Activated CD8-positive, alpha-beta T cell treated with anti-CD3 and anti-CD28 coated beads for 36 hours (primary cell): ENCODE measurements around the gene ZNF697. TPM values are rescaled to one million over a fixed set of nuclear protein-coding genes. Genes with fewer than 3 reads are reported as not detected.
A peak's percentile ranks its signal among the peaks of the same experiment; 100 is the strongest.

Source experiments
- ATAC-seq: fragments of 200-7000 bp; cut with Tn5 transposase; one replicate; pipeline ENCODE4 v1.10.0; 2021; ENCODE audit warnings: mild to moderate bottlenecking, moderate library complexity
- CTCF ChIA-PET: fragments of 350-600 bp; sonication (Branson Sonifier 250); formaldehyde crosslinking; loops from one replicate; lab custom pipeline; 2021; ENCODE audit warnings: antibody characterized with exemption; lab: Charles Lee
- POLR2A ChIA-PET: fragments of 350-600 bp; sonication (Branson Sonifier 250); formaldehyde crosslinking; loops from one replicate; lab custom pipeline; 2021; ENCODE audit warnings: antibody characterized with exemption; lab: Charles Lee
- DNase-seq: peaks from one replicate; pipeline ENCODE4 v3.0.0-alpha.2; 2020
- H3K27ac Mint-ChIP-seq: one replicate; pipeline ENCODE4 v1.8.0; 2021; ENCODE audit warnings: mild to moderate bottlenecking, mixed read lengths
- H3K27me3 Mint-ChIP-seq: one replicate; pipeline ENCODE4 v1.8.0; 2021; ENCODE audit warnings: mixed read lengths
- H3K36me3 Mint-ChIP-seq: one replicate; pipeline ENCODE4 v1.8.0; 2021; ENCODE audit warnings: low read depth, mixed read lengths
- H3K4me1 Mint-ChIP-seq: one replicate; pipeline ENCODE4 v1.8.0; 2021; ENCODE audit warnings: low read depth, mixed read lengths
- H3K4me3 Mint-ChIP-seq: one replicate; pipeline ENCODE4 v1.8.0; 2021; ENCODE audit warnings: mild to moderate bottlenecking, moderate library complexity, mixed read lengths
- H3K9me3 Mint-ChIP-seq: one replicate; pipeline ENCODE4 v1.8.0; 2021; ENCODE audit warnings: mixed read lengths
- CTCF ChIP-seq: fragments of 200-600 bp; IDR thresholded peaks from one replicate; pipeline ENCODE4 v1.8.0; 2022; ENCODE audit warnings: antibody characterized with exemption, mild to moderate bottlenecking
- intact Hi-C: fragments of 100-400 bp; cut with micrococcal nuclease; formaldehyde crosslinking; loops from one replicate; pipeline ENCODE4 v1.10.0; 2022
- total RNA-seq, 2 experiments: library from RNA; stranded (reverse); gene quantifications; one replicate each; pipeline ENCODE4 v1.2.3, GENCODE V29; 2021

Gene ZNF697
- total RNA-seq, 2 experiments from 2014 or later = 0.20 to 0.38 TPM

DNA sequence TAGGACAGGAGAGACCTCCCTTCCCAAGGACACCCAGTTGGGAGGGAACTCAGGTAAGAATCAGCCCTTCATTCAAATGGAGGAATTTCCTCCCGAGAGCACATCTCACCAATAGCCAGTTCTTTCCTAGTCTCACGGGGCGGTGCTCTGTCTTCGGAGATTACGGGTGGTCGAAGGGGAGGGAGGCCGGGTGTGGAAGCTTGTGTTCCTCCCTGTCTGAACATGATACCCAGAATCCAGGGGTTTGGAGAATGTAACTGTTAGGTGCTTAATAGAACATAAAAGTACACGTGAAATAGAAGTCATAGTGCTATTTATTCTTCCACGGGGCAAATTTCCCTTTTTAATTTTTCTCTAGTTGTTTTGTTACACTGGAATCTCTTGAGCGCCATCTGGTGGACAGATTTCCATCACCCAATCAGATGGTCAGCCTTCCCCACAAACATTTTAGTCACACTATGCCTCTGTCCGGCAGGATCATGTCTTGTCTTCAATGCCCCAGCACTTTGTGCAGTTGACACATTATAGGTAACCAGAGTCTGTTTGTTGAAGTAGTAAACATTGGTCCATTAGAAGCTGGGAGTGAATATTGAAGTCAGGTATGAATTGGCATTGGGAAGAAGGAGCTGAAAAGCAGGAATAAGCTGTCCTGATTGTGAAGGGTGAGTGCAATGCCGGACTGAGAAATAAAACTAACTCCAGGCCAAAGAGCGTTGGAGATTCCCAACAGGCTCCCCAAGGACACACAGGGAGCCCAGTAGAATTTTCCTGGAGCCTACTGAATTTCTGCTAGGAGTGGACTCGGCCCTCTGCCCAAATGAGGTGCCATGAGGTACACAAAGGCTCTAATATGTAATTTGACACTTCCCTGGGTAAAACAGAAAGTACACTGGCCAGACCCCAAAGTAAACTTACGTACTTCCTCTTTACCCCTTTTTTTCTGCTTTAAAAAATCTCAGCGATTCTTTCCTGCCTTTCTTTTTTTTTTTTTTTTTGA is 27.6 kb upstream of the ZNF697 start:
- peak; percentile 78 for TF ChIP-seq CTCF
- ChIA-PET CTCF (interaction anchor here (0.6 to 11.4 kb wide), 42 partner anchors 10 to 401 kb away, joined by 3 to 250 read pairs (median 5); partner anchors contain the start of genes PHGDH and ZNF697), POLR2A (interaction anchor here (1.7 kb wide), 1 partner anchor 36 kb away, joined by 3 read pairs; the partner anchor contains the start of gene PHGDH)
- peak; percentile 89 for DNase-seq
- H3K36me3 Mint-ChIP-seq = no peaks in the 10 kb centered on the region
- no peaks in the 10 kb centered on the region for H3K9me3 Mint-ChIP-seq
- H3K4me1 Mint-ChIP-seq = peaks cover 4% of the 10 kb centered on the region
- peaks cover 4% of the 10 kb centered on the region for H3K27me3 Mint-ChIP-seq
- H3K27ac Mint-ChIP-seq = no peak overlapping the region
- peak overlapping the region; percentile 52 for H3K4me3 Mint-ChIP-seq
- ATAC-seq = peak; percentile 72
- intact Hi-C loops = loop anchor here (5.0 kb wide), 1 partner anchor 63 kb away; no protein-coding TSS in a partner anchor

DNA sequence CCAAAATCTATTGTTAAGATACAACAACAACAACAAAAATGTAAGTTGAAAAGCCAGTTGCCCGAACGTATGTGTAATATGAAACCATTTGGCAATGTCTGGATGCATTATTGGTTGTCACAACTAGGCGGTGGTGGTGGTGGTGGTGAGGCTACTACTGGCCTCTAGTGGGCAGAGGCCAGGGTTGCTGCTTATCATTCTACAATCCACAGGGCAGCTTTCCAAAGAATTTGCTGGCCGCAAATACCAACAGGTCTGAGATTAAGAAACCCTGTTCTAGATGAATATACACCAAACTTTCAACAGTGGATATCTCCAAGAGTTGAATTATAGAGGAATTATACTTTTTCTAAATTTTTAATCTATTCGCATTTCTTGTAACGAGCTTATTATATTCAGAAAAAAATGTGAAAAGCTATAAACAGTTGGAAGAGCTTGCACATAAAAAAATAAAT is 26.8 kb upstream of the ZNF697 start:
- DNase-seq (peak; percentile 63), ATAC-seq (peak; percentile 92)
- intact Hi-C loops = loop anchor here (5.0 kb wide), 1 partner anchor 63 kb away; no protein-coding TSS in a partner anchor
- peaks cover 7% of the 10 kb centered on the region for H3K27me3 Mint-ChIP-seq
- ChIA-PET CTCF (interaction anchor here (0.6 to 11.4 kb wide), 34 partner anchors 9 to 400 kb away, joined by 3 to 250 read pairs (median 6); partner anchors contain the start of genes PHGDH and ZNF697), POLR2A (interaction anchor here (1.7 kb wide), 1 partner anchor 37 kb away, joined by 3 read pairs; the partner anchor contains the start of gene PHGDH)
- H3K4me1 Mint-ChIP-seq = peaks cover 4% of the 10 kb centered on the region
- H3K36me3 Mint-ChIP-seq = no peaks in the 10 kb centered on the region
- TF ChIP-seq CTCF = no peak
- no peaks in the 10 kb centered on the region for H3K9me3 Mint-ChIP-seq
- H3K4me3 Mint-ChIP-seq = peak overlapping the region; percentile 52
- no peak overlapping the region for H3K27ac Mint-ChIP-seq

DNA sequence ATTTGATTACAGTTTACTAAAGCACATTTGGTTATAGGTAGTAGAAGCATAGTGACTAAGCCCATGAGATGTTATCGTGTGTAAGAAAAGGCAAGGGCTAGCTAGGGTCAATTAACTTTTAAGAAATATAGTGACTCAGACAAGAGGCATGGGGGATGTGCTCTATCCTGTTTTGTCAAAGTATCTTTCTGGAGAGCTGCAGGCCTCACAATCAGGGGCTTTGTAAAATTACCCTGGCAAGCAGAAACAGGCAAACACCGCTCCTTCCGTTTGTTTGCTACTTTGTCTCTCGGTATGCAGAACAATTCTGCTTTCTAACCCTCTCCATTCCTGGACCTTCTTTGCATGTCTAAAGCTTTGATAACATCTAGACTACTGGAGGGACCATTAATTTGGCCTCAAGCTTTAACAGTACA is 26.1 kb upstream of the ZNF697 start:
- CTCF ChIA-PET = interaction anchor here (1.5 to 11.4 kb wide), 13 partner anchors 9 to 84 kb away, joined by 7 to 250 read pairs (median 21); partner anchors contain the start of genes PHGDH and ZNF697
- no peak for TF ChIP-seq CTCF

DNA sequence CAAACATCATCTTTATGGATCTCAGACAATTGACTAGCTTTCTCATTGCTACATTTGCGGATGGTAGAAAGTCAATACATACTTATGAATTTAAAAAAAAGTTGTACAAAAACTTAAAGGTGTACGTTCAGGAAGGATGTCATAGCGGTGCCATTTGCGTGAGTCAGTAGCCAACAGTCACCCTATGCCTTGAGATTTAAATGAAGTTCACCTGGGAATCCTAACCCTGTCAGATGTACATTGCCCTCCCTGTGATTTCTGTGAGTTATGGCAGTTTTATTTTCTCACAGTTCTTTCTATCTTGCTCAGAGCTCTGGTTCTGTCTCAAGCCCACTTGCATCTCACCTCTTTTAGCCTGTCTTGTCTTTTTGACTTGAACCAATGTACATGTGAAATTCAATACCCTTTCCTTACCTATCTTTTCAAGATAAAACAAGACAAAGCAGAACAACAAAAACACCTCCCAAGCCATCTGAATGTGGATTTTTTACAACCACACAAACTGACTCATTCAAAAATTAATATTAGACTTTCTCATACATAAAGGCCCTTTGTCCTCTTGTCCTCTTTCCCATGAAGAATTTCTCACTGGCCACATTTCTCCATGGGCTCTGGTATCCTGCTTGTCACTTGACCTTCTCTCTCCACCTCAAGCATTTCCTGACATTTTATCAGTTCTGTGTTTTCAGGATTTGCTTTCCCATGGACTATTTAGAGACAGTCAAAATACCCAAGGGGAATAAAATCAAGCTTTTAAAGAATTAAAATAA is 25.3 kb upstream of the ZNF697 start:
- Mint-ChIP-seq H3K4me1 (peaks cover 4% of the 10 kb centered on the region), H3K27me3 (peaks cover 10% of the 10 kb centered on the region), H3K27ac (no peak overlapping the region), H3K36me3 (no peaks in the 10 kb centered on the region), H3K4me3 (no peak overlapping the region), H3K9me3 (no peaks in the 10 kb centered on the region)
- intact Hi-C loops = no loop called here
- ChIA-PET POLR2A (no interaction called here), CTCF (interaction anchor here (0.6 to 11.4 kb wide), 4 partner anchors 9 to 59 kb away, joined by 3 to 250 read pairs (median 24); no protein-coding TSS in a partner anchor)
- DNase-seq (no peak), ATAC-seq (no peak)
- no peak for TF ChIP-seq CTCF

More for the DNA sequence above, 26.1 kb upstream of the ZNF697 start:
- Mint-ChIP-seq H3K27me3 (peaks cover 10% of the 10 kb centered on the region), H3K4me1 (peaks cover 4% of the 10 kb centered on the region), H3K9me3 (no peaks in the 10 kb centered on the region), H3K27ac (no peak overlapping the region), H3K4me3 (no peak overlapping the region), H3K36me3 (no peaks in the 10 kb centered on the region)
- POLR2A ChIA-PET = no interaction called here
- no peak for ATAC-seq
- DNase-seq = no peak
- intact Hi-C loops = no loop called here
